Suprapubic skin (tissue), 4 donors: ENCODE results near the gene TBC1D1. TPM values are rescaled to one million over a fixed set of nuclear protein-coding genes. Genes with fewer than 3 reads are reported as not detected.

Experiments used
- DNase-seq, 2 donors: peaks; one replicate each; pipeline ENCODE4 v3.0.0-alpha.2; 2019; ENCODE audit warnings: low spot score in 2 of 2
- H3K27ac ChIP-seq: fragments of 200-600 bp; sonication (generic); one replicate; pipeline ENCODE4 v1.5.1; 2019
- H3K27me3 ChIP-seq: fragments of 200-600 bp; sonication (generic); one replicate; pipeline ENCODE4 v1.5.1; 2019
- H3K36me3 ChIP-seq: fragments of 200-600 bp; sonication (generic); one replicate; pipeline ENCODE4 v1.5.1; 2019
- H3K4me1 ChIP-seq: fragments of 200-600 bp; sonication (generic); one replicate; pipeline ENCODE4 v1.5.1; 2019
- H3K4me3 ChIP-seq: fragments of 200-600 bp; sonication (generic); one replicate; pipeline ENCODE4 v1.5.1; 2019; ENCODE audit warnings: mild to moderate bottlenecking
- H3K9me3 ChIP-seq: fragments of 200-600 bp; sonication (generic); one replicate; pipeline ENCODE4 v1.5.1; 2019
- CTCF ChIP-seq, 2 donors: fragments of 200-600 bp in 1 of 2; fragments of 450-650 bp in 1 of 2; sonication (generic) in 1 of 2; IDR thresholded peaks; one replicate each; pipeline ENCODE4 v1.5.1; 2016 to 2019; ENCODE audit warnings: antibody characterized with exemption in 2 of 2, mild to moderate bottlenecking in 1 of 2, moderate library complexity in 1 of 2
- EP300 ChIP-seq: sonication (generic); formaldehyde crosslinking; IDR thresholded peaks from one replicate; pipeline ENCODE4 v1.6.1; 2017; ENCODE audit warnings: antibody characterized with exemption
- POLR2A ChIP-seq, 2 donors: fragments of 450-650 bp; IDR thresholded peaks; one replicate each; pipeline ENCODE4 v1.6.1; 2017; ENCODE audit warnings: antibody characterized with exemption in 2 of 2, mild to moderate bottlenecking in 2 of 2, moderate library complexity in 2 of 2
- POLR2AphosphoS5 ChIP-seq, 3 donors: sonication (generic); formaldehyde crosslinking; IDR thresholded peaks; one replicate each; pipeline ENCODE4 v1.6.1; 2017; ENCODE audit warnings: antibody characterized with exemption in 3 of 3
- WGBS: methylation state at CpG from one replicate; pipeline ENCODE4 v1.1.5; 2018; 5-methylcytosine and 5-hydroxymethylcytosine counted together
- total RNA-seq, 4 donors: library from RNA; depleted of rRNA; stranded (reverse); fragments of >200 nt; gene quantifications; one replicate each; pipeline ENCODE4 v1.1.0, GENCODE V29; 2016

Gene TBC1D1
- total RNA-seq, 4 donors from 2014 or later, result 16.3 to 32.0 (median 22.2) TPM

- Histone ChIP-seq H3K27me3 (no peaks in the 10 kb centered on the region), H3K27ac (no peak overlapping the region), H3K4me3 (no peak overlapping the region), H3K4me1 (peaks cover 3% of the 10 kb centered on the region), H3K9me3 (no peaks in the 10 kb centered on the region), H3K36me3 (peaks cover 6% of the 10 kb centered on the region)
- TF ChIP-seq CTCF (IDR thresholded peaks at IDR 0.05), result no peak
- no peak for DNase-seq
- 86% methylated on average over 3 of the region's 3 CpGs for WGBS
These were observed 119.1 kb downstream of the TBC1D1 start for GRCh38 chr4:38009949-38010348.

GRCh38 chr4:38011511-38012162, 120.8 kb downstream of the TBC1D1 start:
- Histone ChIP-seq H3K27me3 (no peaks in the 10 kb centered on the region), H3K4me3 (no peak overlapping the region), H3K27ac (no peak overlapping the region), H3K4me1 (peaks cover 3% of the 10 kb centered on the region), H3K9me3 (no peaks in the 10 kb centered on the region), H3K36me3 (peaks cover 8% of the 10 kb centered on the region)
- WGBS, result 80% methylated on average over 3 of the region's 3 CpGs
- TF ChIP-seq POLR2A (IDR thresholded peaks at IDR 0.05) (no peak), POLR2AphosphoS5 (IDR thresholded peaks at IDR 0.05) (no peak), CTCF (IDR thresholded peaks at IDR 0.05) (no peak), EP300 (no peak)
- no peak for DNase-seq

- no peaks in the 10 kb centered on the region for H3K27me3 ChIP-seq
- H3K4me1 ChIP-seq, result peaks cover 3% of the 10 kb centered on the region
- 71% methylated on average over 9 of the region's 9 CpGs for WGBS
- no peak overlapping the region for H3K27ac ChIP-seq
- DNase-seq, result no peak
- no peak overlapping the region for H3K4me3 ChIP-seq
- peaks cover 8% of the 10 kb centered on the region for H3K36me3 ChIP-seq
- no peaks in the 10 kb centered on the region for H3K9me3 ChIP-seq
- TF ChIP-seq CTCF (IDR thresholded peaks at IDR 0.05) (no peak), POLR2AphosphoS5 (IDR thresholded peaks at IDR 0.05) (no peak), POLR2A (IDR thresholded peaks at IDR 0.05) (no peak), EP300 (no peak)
These were observed 122.8 kb downstream of the TBC1D1 start for GRCh38 chr4:38013461-38014366.

- WGBS, result 95% methylated on average over 16 of the region's 37 CpGs
These were observed 123.6 kb downstream of the TBC1D1 start for GRCh38 chr4:38014421-38014852.

More at GRCh38 chr4:38014421-38014852, 123.6 kb downstream of the TBC1D1 start:
- Histone ChIP-seq H3K4me1 (peaks cover 3% of the 10 kb centered on the region), H3K9me3 (no peaks in the 10 kb centered on the region), H3K4me3 (no peak overlapping the region), H3K36me3 (peaks cover 8% of the 10 kb centered on the region), H3K27me3 (no peaks in the 10 kb centered on the region), H3K27ac (no peak overlapping the region)
- DNase-seq, result no peak
- no peak for TF ChIP-seq CTCF (IDR thresholded peaks at IDR 0.05)
- no peak for TF ChIP-seq POLR2AphosphoS5 (IDR thresholded peaks at IDR 0.05)
- no peak for TF ChIP-seq POLR2A (IDR thresholded peaks at IDR 0.05)
- TF ChIP-seq EP300, result no peak
